ENCODE measurements around the gene NRROS. TPM values are rescaled to one million over a fixed set of nuclear protein-coding genes. Genes with fewer than 3 reads are reported as not detected.

Gene NRROS
- total and polyA plus RNA-seq, 7 donors: 0.60 to 7.5 (median 5.8) TPM

DNA sequence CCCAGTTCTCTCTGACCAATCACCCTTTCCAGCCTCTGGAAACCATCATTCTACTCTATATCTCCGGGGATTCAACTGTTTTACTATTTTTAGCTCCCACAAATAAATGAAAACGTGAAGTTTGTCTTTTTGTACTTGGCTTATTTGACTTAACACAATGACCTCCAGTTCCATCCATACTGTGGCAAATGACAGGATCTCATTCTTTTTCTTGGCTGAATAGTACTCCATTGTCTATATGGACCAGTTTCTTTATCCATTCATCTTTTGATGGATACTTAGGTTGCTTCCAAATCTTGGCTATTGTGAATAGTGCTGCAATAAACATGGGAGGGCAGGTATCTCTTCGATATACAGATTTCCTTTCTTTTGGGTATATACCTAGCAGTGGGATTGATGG is 34.1 kb downstream of the NRROS start:
- H3K27ac ChIP-seq: no peak overlapping the region

DNA sequence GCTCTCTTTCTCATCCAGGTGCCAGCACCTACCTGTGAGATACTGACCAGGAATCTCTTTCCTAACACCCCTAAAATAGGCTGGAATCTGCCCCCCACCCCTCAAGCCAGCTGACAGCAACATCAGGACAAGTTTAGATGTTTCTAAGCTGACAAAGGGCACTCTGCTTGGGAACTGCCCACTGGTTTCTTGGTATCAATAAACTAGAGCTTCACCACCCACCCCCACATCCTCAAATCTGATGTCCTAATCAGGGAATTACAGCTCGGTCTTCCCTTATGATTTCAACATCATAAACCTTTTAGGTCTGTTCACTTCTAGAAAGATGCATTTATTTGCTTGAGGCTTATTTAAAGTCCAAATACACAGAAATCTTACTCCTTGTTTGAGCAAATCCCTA is 37.9 kb downstream of the NRROS start:
- H3K4me1 ChIP-seq: no peaks in the 10 kb centered on the region
- no peaks in the 10 kb centered on the region for H3K27me3 ChIP-seq
- no peak overlapping the region for H3K4me3 ChIP-seq
- no peak overlapping the region for H3K27ac ChIP-seq
- H3K9me3 ChIP-seq: no peaks in the 10 kb centered on the region
- no peak for DNase-seq
- 33 to 61% methylated on average over 1 of the region's 1 CpG for WGBS, 2 donors
- H3K36me3 ChIP-seq: no peaks in the 10 kb centered on the region
- TF ChIP-seq POLR2AphosphoS5 (IDR thresholded peaks at IDR 0.05) (no peak), EP300 (IDR thresholded peaks at IDR 0.05) (no peak), POLR2A (IDR thresholded peaks at IDR 0.05) (no peak)
- TF ChIP-seq, protein P1, sequence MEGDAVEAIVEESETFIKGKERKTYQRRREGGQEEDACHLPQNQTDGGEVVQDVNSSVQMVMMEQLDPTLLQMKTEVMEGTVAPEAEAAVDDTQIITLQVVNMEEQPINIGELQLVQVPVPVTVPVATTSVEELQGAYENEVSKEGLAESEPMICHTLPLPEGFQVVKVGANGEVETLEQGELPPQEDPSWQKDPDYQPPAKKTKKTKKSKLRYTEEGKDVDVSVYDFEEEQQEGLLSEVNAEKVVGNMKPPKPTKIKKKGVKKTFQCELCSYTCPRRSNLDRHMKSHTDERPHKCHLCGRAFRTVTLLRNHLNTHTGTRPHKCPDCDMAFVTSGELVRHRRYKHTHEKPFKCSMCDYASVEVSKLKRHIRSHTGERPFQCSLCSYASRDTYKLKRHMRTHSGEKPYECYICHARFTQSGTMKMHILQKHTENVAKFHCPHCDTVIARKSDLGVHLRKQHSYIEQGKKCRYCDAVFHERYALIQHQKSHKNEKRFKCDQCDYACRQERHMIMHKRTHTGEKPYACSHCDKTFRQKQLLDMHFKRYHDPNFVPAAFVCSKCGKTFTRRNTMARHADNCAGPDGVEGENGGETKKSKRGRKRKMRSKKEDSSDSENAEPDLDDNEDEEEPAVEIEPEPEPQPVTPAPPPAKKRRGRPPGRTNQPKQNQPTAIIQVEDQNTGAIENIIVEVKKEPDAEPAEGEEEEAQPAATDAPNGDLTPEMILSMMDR (IDR thresholded peaks at IDR 0.05): no peak
- intact Hi-C loops (cut with DNase I): no loop called here

More for the DNA sequence above, 34.1 kb downstream of the NRROS start:
- H3K9me3 ChIP-seq: no peaks in the 10 kb centered on the region
- intact Hi-C loops (cut with DNase I): no loop called here
- no peaks in the 10 kb centered on the region for H3K36me3 ChIP-seq
- no peaks in the 10 kb centered on the region for H3K4me1 ChIP-seq
- no peak for DNase-seq
- H3K27me3 ChIP-seq: no peaks in the 10 kb centered on the region
- TF ChIP-seq POLR2A (IDR thresholded peaks at IDR 0.05) (no peak), POLR2AphosphoS5 (IDR thresholded peaks at IDR 0.05) (no peak), EP300 (IDR thresholded peaks at IDR 0.05) (no peak)
- TF ChIP-seq, protein P1 (IDR thresholded peaks at IDR 0.05): no peak
- WGBS, 2 donors: 89 to 93% methylated on average over 3 of the region's 3 CpGs
- no peak overlapping the region for H3K4me3 ChIP-seq

DNA sequence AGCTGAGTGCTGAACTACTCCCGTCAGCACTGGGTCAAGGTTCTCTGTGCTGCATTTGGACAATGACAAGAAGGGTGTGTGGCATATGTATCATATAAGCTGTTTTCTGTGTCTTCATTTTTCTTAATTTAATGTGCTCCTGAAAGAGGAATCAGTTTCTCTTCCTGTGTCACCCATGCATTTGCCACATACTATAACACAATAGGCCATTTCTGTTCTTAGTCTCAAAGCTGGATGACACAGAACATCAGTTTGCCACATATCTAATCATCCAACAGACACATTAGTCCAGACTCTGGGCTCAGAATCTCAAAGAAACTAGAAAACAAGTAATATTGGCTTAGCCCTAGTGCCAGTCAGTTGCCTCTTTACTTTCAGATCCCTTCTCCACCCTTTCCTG is 38.4 kb downstream of the NRROS start:
- H3K9me3 ChIP-seq: no peaks in the 10 kb centered on the region
- H3K4me1 ChIP-seq: no peaks in the 10 kb centered on the region
- no peak overlapping the region for H3K27ac ChIP-seq
- H3K36me3 ChIP-seq: no peaks in the 10 kb centered on the region
- H3K27me3 ChIP-seq: no peaks in the 10 kb centered on the region
- DNase-seq: no peak
- intact Hi-C loops (cut with DNase I): no loop called here
- H3K4me3 ChIP-seq: no peak overlapping the region
- TF ChIP-seq POLR2A (IDR thresholded peaks at IDR 0.05) (no peak), POLR2AphosphoS5 (IDR thresholded peaks at IDR 0.05) (no peak), EP300 (IDR thresholded peaks at IDR 0.05) (no peak)
- TF ChIP-seq, protein P1 (IDR thresholded peaks at IDR 0.05): no peak
- WGBS, 2 donors: 43 to 71% methylated on average over 1 of the region's 1 CpG

DNA sequence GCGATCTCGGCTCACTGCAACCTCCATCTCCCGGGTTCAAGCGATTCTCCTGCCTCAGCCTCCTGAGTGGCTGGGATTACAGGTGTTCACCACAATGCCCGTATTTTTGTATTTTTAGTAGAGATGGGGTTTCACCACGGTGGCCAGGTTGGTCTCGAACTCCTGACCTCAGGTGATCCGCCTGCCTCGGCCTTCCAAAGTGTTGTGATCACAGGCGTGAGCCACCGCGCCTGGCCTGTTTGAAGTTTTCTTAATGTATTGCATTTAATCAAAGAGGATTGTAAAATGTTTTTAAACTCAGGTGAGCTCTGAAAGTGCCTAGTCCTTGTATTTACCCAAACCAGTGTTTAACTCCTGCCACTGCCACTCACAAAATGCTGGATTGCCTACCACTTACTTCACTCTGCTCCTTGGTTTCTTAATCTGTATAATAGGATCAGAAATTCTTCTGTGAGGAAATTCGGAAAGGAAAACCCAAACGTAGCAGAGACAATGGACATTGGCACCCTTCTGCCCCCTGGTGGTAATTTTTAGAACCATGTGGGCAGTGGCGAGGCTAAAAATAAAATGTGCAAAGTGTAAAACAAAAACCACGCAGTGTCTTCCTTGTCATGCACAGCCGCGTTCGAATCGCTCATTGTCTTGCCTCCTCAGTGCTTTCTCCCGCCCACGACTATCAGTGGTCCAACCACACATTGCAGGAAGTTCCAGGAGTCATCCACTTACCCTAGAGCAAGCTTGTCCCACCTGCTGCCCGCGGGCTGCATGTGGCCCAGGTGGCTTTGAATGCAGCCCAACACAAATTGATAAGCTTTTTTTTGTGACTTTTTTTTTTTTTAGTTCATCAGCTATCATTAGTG is 45.3 kb downstream of the NRROS start:
- Histone ChIP-seq H3K36me3 (no peaks in the 10 kb centered on the region), H3K4me1 (peaks cover 0 to 9% (median 8%) of the 10 kb centered on the region in 4 donors), H3K27me3 (no peaks in the 10 kb centered on the region), H3K27ac (peak overlapping the region in 1 of 4 donors; percentile 8), H3K4me3 (no peak overlapping the region), H3K9me3 (no peaks in the 10 kb centered on the region)
- TF ChIP-seq POLR2A (IDR thresholded peaks at IDR 0.05) (no peak), EP300 (IDR thresholded peaks at IDR 0.05) (no peak), POLR2AphosphoS5 (IDR thresholded peaks at IDR 0.05) (peak in 1 of 4 donors; percentile 21)
- TF ChIP-seq, protein P1 (IDR thresholded peaks at IDR 0.05): peak; percentile 84 to 94 (median 87)
- 28 to 36% methylated on average over 24 of the region's 24 CpGs for WGBS, 2 donors
- intact Hi-C loops (cut with DNase I): loop anchor here (1.0 kb wide), 1 partner anchor 75 kb away; no protein-coding TSS in a partner anchor
- DNase-seq: peak; percentile 75
